NCI-H1048 (cell line): ENCODE data around the gene KDM4C.

ENCODE experiments used
- DNase-seq: peaks from one replicate; lab custom pipeline; 2025; lab: John Stamatoyannopoulos, UW

The KDM4C gene

DNA sequence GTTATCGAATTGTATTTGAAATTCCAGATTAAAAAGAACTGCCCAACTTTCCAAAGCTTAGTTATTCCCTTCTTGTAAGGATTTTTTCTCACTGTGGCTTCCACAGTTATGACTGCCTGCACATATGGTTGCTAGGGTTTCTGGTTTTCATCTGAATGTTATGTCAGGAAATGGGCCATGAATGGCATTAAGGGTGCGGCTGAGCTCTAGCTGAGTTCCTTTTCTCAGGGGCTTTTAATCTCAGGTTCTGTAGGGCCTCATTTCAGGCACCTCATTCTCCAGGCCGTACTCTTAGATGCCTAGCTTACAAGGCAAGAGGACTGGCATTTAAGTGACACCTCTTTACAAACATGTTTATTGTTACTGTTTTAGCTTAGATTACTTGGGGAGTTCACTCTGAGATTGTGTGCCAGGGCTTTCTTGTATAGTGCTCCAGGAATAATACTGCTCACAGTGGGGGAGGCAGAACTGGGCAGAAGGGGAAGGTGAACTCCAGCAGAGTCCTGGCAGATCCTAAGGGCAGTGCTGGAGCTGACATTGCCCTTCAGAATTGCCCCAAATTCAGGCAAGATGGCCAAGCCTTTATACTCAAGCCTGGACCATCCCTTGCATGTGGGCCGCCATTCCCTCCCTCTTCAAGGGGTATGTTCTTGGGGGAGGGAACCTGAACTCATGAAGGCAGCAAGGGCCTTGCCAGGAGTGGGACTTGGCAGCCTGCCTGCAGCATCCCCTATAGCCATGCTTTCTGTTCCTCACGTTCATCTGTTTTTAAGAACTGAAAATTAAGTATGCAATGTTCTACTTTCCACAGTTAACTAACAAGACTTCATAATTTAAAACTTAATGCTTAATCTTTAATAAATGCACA lies 111.5 kb downstream of the KDM4C start:
- no peak for DNase-seq

GRCh38 chr9:6870149-6870548 lies 112.4 kb downstream of the KDM4C start:
- DNase-seq = no peak

DNA sequence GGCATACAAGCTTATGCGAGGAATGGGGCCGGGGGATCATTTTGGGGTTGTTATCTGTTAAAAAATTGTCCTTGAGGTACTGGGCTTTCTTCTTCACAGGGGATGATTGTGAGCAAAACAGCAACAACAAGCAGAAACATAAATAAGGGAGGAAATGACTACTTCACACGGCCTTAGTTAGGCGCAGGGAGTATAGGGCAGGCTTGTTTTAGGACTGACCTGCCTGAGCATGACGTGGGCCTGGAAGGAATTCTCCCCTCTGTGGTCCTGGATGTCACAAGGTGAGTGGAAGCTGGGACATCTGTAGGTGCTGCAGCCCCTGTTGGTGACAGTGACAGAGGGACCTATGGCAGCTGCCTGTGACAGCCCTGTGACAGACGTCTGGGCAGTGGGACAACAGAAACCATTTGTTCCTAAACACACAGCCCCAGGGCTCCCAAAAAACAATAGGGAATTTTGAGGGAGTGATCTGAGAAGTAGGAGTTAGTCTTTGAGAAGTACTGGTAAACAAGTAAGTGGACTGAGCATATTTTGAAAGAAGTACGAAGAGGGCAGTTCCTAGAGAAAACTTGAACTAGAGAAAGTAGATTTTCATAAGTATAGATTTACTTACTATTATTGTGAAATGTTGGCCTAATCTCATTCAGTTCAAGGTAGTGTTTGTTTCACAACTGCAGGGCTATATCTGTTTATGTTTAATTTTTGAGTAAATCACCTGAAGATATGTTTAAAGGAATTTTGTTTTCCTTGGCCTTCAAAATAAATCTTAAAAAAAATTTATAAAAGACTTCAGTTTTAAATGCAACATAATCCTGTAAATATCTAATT lies 113.1 kb downstream of the KDM4C start:
- DNase-seq = no peak

- DNase-seq = no peak
Observed at GRCh38 chr9:6873857-6874256, 116.1 kb downstream of the KDM4C start.

GRCh38 chr9:6876195-6876894 lies 118.6 kb downstream of the KDM4C start:
- no peak for DNase-seq

DNA sequence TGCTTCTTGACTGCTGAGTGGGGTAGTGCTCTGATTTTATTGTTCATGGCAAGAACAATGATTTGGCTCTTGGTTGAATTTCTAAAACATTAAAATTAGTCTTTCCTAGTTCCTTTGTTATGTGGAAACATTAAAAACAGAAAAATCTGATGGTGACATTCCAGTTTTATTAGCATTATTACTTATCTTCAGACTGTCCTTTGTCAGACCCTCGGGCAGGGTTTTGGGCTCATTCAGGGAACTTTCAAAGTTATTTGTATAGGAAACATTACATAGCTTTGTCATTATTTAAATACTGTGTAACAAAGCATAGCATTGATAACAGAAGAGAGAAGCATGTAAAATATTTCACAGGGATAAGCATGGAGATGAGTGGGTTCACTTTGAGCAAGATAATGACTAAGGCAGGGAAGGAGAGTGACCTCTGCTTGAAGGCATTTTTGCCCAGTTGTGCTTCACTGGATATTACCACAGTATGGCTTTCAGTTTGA lies 119.9 kb downstream of the KDM4C start:
- no peak for DNase-seq

- no peak for DNase-seq
Observed at GRCh38 chr9:6880626-6881025, 122.9 kb downstream of the KDM4C start.

- no peak for DNase-seq
Observed at GRCh38 chr9:6884101-6884500, 126.3 kb downstream of the KDM4C start.

GRCh38 chr9:6884990-6885389 lies 127.2 kb downstream of the KDM4C start:
- DNase-seq = no peak

DNA sequence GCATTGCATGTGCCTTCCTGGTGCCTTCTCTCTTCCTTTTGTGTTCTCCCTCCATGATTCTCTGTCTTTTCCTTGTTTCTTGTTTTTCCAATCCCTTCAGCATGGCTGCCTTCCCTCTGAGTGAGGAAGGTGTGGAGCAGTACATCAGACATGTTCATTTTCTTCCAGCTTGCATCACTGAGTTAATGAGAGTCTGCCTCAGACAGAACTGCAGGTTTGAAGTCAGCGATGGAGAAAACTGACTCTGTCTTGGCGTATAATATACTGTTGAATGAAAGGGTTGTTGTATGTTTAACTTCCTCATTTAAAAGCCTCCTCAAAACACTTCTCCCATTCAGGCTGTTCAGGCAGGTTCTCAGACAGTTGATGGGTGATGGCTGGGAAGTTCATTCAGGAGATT lies 129.3 kb downstream of the KDM4C start:
- no peak for DNase-seq

GRCh38 chr9:6889868-6890267 lies 132.1 kb downstream of the KDM4C start:
- no peak for DNase-seq

DNA sequence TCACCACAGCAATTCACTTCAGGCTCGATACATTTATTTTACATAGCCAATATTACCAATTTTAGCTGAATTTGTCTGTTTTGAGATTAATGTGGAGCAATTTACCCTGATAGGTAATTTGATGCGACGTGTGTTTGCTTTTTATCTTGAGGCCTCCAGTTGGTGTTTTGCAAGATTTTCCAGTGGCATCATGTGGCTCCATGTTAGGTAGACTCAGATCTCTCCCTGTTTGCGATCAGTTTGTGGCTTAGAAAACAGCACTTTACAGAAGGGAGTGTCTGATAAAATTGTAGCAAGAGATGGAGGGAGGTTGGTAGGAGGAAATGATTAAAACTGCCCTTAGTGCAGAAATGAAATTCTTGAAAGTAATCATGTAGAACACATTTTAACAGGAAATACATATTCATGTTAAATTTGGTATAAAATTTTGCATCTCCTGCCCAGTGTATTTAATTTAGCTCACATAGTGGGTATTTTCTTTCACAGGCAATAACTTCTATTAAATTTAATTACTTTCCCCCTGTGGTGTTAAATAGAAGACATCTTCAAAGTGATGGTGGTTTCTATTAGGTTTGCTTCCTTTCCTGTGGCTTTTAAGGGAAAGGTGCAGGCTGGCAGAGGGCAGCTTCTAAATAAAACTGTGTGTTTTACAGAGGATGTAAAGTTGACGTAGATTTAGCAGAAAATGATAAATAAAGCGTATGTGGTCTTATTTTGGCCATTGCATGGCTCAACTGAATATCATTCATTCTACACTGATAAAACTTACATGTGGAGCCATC lies 135.8 kb downstream of the KDM4C start:
- DNase-seq = no peak

DNA sequence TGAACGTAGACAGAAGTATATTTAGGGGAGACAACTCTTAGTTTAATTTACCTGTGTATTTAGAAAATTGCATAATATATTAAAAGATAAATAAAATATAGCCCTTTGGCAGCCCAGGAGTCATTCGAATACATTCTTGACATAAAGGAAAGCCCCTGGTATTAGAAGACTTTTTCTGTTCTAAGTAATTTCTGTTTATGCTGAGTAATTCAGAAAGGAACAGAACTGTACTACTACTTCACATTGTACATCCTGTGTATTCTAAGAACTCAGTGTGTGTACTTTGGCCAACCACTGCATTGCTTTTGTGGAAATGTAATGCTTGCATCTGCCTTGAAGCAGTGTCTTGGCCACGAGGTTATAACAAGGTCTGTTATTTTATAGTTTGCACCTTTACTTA lies 136.4 kb downstream of the KDM4C start:
- no peak for DNase-seq

DNA sequence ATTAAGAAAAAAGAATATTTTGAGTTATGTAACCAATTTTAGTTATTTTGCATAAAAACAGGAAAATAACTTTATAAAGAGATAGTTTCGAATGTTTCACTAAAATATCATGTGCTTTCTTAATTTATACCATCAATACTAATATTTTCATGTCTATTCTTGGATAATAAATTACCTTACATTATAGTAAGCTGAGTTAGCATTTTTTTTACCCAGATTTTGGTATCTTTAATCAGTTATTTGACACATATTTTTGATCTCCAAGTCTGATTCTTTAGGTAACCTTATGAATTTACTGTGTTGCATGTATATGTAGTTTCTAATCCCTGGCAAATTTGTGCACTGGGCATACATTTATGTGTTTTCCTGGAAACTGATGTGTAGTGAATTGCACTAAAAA lies 138.0 kb downstream of the KDM4C start:
- no peak for DNase-seq

- no peak for DNase-seq
Observed at GRCh38 chr9:6896562-6896961, 138.8 kb downstream of the KDM4C start.

DNA sequence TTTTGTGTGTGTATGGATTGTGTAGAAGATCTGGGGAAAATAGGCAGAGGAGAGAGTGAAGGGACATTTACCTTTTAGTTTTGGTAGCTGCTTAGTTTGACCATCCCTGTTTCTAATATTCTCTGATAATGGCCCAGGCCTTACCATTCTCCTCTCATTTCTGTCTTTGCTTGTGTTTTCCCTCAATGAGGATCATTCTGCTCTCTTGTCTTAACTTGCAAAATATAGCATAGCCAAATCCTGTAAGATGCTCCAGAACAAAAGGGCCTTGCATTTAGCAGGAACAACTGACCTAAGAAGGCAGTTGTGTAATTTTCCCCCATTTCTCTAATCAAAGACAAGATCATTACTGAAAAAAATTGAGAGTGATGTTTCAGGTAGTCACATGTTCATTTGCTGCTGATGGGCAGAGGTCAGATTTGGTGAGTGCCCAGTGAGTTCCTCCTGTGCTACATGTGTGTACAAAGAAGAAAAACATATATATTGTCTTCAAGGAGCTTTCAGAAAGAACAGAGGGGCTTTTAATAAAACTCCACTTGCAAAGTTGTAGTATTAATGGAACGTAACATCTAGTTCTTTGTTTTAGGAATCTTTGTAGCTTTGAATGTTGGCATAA lies 139.5 kb downstream of the KDM4C start:
- no peak for DNase-seq

GRCh38 chr9:6897898-6898302 lies 140.1 kb downstream of the KDM4C start:
- no peak for DNase-seq

DNA sequence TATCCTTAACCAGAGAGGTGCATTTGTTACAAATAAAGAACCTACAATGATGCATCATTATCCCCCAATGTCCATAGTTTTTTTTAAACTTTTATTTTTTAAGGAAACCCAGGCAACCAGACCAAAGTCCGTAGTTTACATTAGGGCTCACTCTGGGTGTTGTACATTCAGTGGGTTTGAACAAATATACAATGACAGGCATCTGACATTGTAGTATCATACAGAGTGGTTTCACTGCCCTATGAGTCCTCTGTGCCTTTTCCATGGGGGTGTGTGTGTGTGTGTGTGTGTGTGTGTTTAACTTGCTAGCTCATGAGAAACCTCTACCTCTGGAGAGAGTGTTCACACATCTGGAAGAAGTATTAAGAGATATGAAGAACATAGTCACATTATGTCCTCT lies 141.5 kb downstream of the KDM4C start:
- DNase-seq = no peak

- DNase-seq = no peak
Observed at GRCh38 chr9:6900440-6900883, 142.7 kb downstream of the KDM4C start.

- no peak for DNase-seq
Observed at GRCh38 chr9:6901180-6901579, 143.4 kb downstream of the KDM4C start.

DNA sequence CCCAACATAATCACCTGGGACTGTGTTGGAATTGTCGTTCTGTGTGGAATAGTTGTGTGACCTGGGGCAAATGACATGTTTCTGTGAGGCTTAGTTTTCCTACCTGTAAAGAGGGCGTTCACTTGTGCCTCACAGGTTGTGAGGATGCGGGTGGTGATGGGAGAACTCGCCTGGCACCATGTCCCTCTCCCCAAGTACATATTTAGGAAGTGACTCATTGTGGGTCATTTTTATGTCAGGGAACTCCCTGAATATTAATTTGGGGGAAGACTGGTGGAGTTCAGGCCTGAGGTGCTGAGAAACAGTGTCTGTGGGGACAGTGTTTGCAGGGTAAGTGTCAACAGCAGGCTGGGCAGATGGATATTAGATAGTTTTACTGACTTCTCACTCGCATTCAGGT lies 144.7 kb downstream of the KDM4C start:
- DNase-seq = no peak
